GM23338 (cell line): ENCODE measurements around the gene ARAP1. TPM values are rescaled to one million over a fixed set of nuclear protein-coding genes. Genes with fewer than 3 reads are reported as not detected.

Experiments used
- ATAC-seq: fragments of 200-7000 bp; cut with Tn5 transposase; 3 replicates; pipeline ENCODE4 v1.9.1; 2020
- DNase-seq: peaks from one replicate; pipeline ENCODE4 v3.0.0-alpha.2; 2015; ENCODE audit warnings: low spot score
- H2AFZ ChIP-seq: fragments of 200-600 bp; sonication (generic); 2 replicates; pipeline ENCODE4 v1.8.0; 2016; ENCODE audit warnings: antibody characterized with exemption, mild to moderate bottlenecking, moderate library complexity
- H3F3A ChIP-seq: fragments of 200-600 bp; sonication (generic); replicated peaks from 2 replicates; pipeline ENCODE4 v1.8.0; 2017; ENCODE audit warnings: antibody characterized with exemption, mixed run types, low read depth
- H3K27ac ChIP-seq: fragments of 200-600 bp; sonication (generic); 2 replicates; pipeline ENCODE4 v1.6.1; 2016; ENCODE audit warnings: low read depth
- H3K27me3 ChIP-seq: fragments of 200-600 bp; sonication (generic); 2 replicates; pipeline ENCODE4 v1.8.0; 2016; ENCODE audit warnings: mild to moderate bottlenecking, mixed run types, moderate library complexity; ENCODE audit not compliant: insufficient read depth
- H3K36me3 ChIP-seq: fragments of 200-600 bp; sonication (generic); 2 replicates; pipeline ENCODE4 v1.8.0; 2016; ENCODE audit warnings: mild to moderate bottlenecking; ENCODE audit not compliant: insufficient read depth
- H3K4me1 ChIP-seq: fragments of 200-600 bp; sonication (generic); 2 replicates; pipeline ENCODE4 v1.8.0; 2016; ENCODE audit warnings: mild to moderate bottlenecking, moderate library complexity; ENCODE audit not compliant: insufficient read depth
- H3K4me2 ChIP-seq: fragments of 200-600 bp; sonication (generic); 2 replicates; pipeline ENCODE4 v1.7.1; 2017; ENCODE audit warnings: mixed run types
- H3K4me3 ChIP-seq: fragments of 200-600 bp; sonication (generic); 2 replicates; pipeline ENCODE4 v1.6.1; 2016; ENCODE audit warnings: mixed run types
- H3K79me2 ChIP-seq: fragments of 200-600 bp; sonication (generic); replicated peaks from 2 replicates; pipeline ENCODE4 v1.8.0; 2017; ENCODE audit warnings: mild to moderate bottlenecking; ENCODE audit not compliant: insufficient read depth
- H3K9me2 ChIP-seq: fragments of 200-600 bp; sonication (generic); 2 replicates; pipeline ENCODE4 v1.8.0; 2017; ENCODE audit not compliant: insufficient read depth
- H4K20me1 ChIP-seq: fragments of 200-600 bp; sonication (generic); replicated peaks from 2 replicates; pipeline ENCODE4 v1.8.0; 2017; ENCODE audit warnings: mild to moderate bottlenecking; ENCODE audit not compliant: insufficient read depth
- H3K27ac Mint-ChIP-seq: 2 replicates; pipeline ENCODE4 v1.8.0; 2020; ENCODE audit warnings: inconsistent platforms, mild to moderate bottlenecking, moderate library complexity, mixed read lengths
- H3K27me3 Mint-ChIP-seq: 3 replicates; pipeline ENCODE4 v1.8.0; 2022; ENCODE audit warnings: low read depth, mild to moderate bottlenecking, moderate library complexity, mixed read lengths, inconsistent platforms; ENCODE audit not compliant: insufficient read depth, poor library complexity
- H3K36me3 Mint-ChIP-seq: 3 replicates; pipeline ENCODE4 v1.8.0; 2021; ENCODE audit warnings: low read depth, mild to moderate bottlenecking, inconsistent platforms, moderate library complexity, mixed read lengths
- H3K4me1 Mint-ChIP-seq: 3 replicates; pipeline ENCODE4 v1.8.0; 2020; ENCODE audit warnings: mild to moderate bottlenecking, inconsistent platforms, mixed read lengths
- H3K4me3 Mint-ChIP-seq: 3 replicates; pipeline ENCODE4 v1.8.0; 2021; ENCODE audit warnings: moderate library complexity, mild to moderate bottlenecking, inconsistent platforms, mixed read lengths
- H3K9me3 Mint-ChIP-seq: 3 replicates; pipeline ENCODE4 v1.8.0; 2020; ENCODE audit warnings: moderate library complexity, mild to moderate bottlenecking, inconsistent platforms, mixed read lengths
- EZH2 ChIP-seq: fragments of 200-600 bp; sonication (generic); IDR thresholded peaks from one replicate; pipeline ENCODE4 v1.8.0; 2017; ENCODE audit warnings: antibody characterized with exemption, mild to moderate bottlenecking, low read depth; ENCODE audit not compliant: unreplicated experiment
- EZH2phosphoT487 ChIP-seq: fragments of 200-600 bp; sonication (generic); IDR thresholded peaks from one replicate; pipeline ENCODE4 v1.8.1; 2018; ENCODE audit warnings: antibody characterized with exemption; ENCODE audit not compliant: unreplicated experiment
- JUNB ChIP-seq: IDR thresholded peaks from one replicate; pipeline ENCODE4 v1.6.1; 2016; ENCODE audit warnings: antibody characterized with exemption; ENCODE audit not compliant: unreplicated experiment
- NANOG ChIP-seq: IDR thresholded peaks from 2 replicates; pipeline ENCODE4 v1.6.1; 2016; ENCODE audit warnings: antibody characterized with exemption, borderline replicate concordance
- POLR2AphosphoS5 ChIP-seq: IDR thresholded peaks from 2 replicates; pipeline ENCODE4 v1.6.1; 2016; ENCODE audit warnings: antibody characterized with exemption, low read depth
- STAT1 ChIP-seq: IDR thresholded peaks from one replicate; pipeline ENCODE4 v1.6.1; 2016; ENCODE audit warnings: antibody characterized with exemption; ENCODE audit not compliant: unreplicated experiment
- ZNF331 ChIP-seq: fragments of 250-450 bp; sonication (Bioruptor Pico); IDR thresholded peaks from 2 replicates; pipeline ENCODE4 v1.5.0; 2020; ENCODE audit warnings: low read depth, mild to moderate bottlenecking, moderate library complexity
- polyA plus RNA-seq: library from polyadenylated mRNA; unstranded; fragments of >200 nt; fragmentation: Nextera tagmentation; extraction: Ambion mirVana; gene quantifications from 2 replicates; pipeline ENCODE4 v1.2.1, GENCODE V29; 2016
- total RNA-seq: library from RNA; depleted of rRNA; stranded (reverse); fragments of >200 nt; shearing (Covaris generic); gene quantifications from 2 replicates; pipeline ENCODE4 v1.2.3, GENCODE V29; 2014
- TF ChIP-seq, protein P1 (sequence below): fragments of 250-450 bp; sonication (Bioruptor Pico); IDR thresholded peaks from 2 replicates; pipeline ENCODE4 v1.5.0; 2020; ENCODE audit warnings: mild to moderate bottlenecking, moderate library complexity
- TF ChIP-seq, protein P2 (sequence below): IDR thresholded peaks from one replicate; pipeline ENCODE4 v1.6.1; 2018; ENCODE audit warnings: antibody characterized with exemption; ENCODE audit not compliant: unreplicated experiment
- TF ChIP-seq, protein P3 (sequence below): IDR thresholded peaks from 2 replicates; pipeline ENCODE4 v1.6.1; 2016; ENCODE audit warnings: antibody characterized with exemption

Gene ARAP1
- total and polyA plus RNA-seq, 2 experiments from 2014 or later: 24.5 to 116 TPM

DNA sequence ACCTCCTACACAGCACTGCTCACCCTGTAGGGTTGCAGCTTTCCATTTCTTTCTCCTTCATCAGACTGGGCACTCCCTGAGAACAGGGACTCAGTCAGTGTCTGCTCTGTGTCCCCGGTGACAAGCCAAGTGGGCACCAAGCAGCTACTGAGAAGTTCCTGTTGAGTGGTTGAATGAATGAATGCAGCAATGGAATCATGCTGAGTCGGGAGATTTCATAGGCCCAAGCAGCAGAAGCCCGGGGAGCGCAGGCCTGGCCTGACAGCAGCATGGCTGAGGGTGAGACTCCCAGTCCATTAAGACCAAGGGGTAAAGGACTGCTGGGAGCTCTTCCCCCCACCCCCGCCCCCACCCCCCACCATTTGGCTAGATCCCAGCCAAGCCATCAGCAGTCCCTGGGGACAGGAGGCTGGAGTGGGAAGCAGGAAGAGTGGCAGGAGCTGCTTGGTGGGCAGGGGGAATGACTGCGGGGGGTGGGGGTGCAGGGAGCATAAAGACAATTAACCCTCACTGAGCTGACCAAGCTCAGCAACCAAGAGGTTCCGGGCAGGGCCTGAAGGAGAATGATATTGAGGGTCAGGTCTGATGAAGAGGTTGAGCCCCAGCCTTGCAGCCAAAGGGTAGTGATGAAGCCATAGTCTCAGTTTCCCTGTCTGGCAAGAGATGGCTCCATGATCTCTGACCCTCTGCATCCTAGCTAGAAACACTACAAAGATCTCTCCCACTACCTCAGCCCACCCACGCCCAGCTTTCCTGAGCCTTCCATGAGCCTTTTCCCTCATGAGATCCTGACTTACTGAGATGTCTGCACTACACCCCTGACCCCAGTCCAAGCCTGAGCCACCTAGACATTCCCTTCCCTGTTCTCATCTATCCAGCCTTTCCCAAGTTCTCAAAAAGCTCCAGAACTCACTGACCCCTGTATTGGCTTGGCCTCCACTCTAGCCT is 80.8 kb downstream of the ARAP1 start:
- Histone ChIP-seq H2AFZ (no peak overlapping the region), H3F3A (no peaks in the 10 kb centered on the region), H3K36me3 (no peaks in the 10 kb centered on the region), H3K4me1 (peaks cover 42% of the 10 kb centered on the region), H4K20me1 (no peaks in the 10 kb centered on the region; the same call in 1 of the 2 replicates), H3K4me2 (no peak overlapping the region), H3K27me3 (peaks cover 42% of the 10 kb centered on the region), H3K4me3 (no peak overlapping the region), H3K27ac (no peak overlapping the region), H3K79me2 (no peaks in the 10 kb centered on the region), H3K9me2 (no peaks in the 10 kb centered on the region)
- DNase-seq (no peak), ATAC-seq (no peak)
- peaks cover 18% of the 10 kb centered on the region for H3K36me3 Mint-ChIP-seq
- no peak overlapping the region; the same call in 2 of the 3 replicates for H3K4me3 Mint-ChIP-seq
- no peak overlapping the region for H3K27ac Mint-ChIP-seq
- peaks cover 46% of the 10 kb centered on the region for H3K4me1 Mint-ChIP-seq
- peaks cover 31% of the 10 kb centered on the region for H3K27me3 Mint-ChIP-seq
- H3K9me3 Mint-ChIP-seq: peaks cover 17% of the 10 kb centered on the region
- no peak for TF ChIP-seq JUNB
- TF ChIP-seq EZH2phosphoT487: no peak
- no peak for TF ChIP-seq POLR2AphosphoS5
- TF ChIP-seq, protein P1, sequence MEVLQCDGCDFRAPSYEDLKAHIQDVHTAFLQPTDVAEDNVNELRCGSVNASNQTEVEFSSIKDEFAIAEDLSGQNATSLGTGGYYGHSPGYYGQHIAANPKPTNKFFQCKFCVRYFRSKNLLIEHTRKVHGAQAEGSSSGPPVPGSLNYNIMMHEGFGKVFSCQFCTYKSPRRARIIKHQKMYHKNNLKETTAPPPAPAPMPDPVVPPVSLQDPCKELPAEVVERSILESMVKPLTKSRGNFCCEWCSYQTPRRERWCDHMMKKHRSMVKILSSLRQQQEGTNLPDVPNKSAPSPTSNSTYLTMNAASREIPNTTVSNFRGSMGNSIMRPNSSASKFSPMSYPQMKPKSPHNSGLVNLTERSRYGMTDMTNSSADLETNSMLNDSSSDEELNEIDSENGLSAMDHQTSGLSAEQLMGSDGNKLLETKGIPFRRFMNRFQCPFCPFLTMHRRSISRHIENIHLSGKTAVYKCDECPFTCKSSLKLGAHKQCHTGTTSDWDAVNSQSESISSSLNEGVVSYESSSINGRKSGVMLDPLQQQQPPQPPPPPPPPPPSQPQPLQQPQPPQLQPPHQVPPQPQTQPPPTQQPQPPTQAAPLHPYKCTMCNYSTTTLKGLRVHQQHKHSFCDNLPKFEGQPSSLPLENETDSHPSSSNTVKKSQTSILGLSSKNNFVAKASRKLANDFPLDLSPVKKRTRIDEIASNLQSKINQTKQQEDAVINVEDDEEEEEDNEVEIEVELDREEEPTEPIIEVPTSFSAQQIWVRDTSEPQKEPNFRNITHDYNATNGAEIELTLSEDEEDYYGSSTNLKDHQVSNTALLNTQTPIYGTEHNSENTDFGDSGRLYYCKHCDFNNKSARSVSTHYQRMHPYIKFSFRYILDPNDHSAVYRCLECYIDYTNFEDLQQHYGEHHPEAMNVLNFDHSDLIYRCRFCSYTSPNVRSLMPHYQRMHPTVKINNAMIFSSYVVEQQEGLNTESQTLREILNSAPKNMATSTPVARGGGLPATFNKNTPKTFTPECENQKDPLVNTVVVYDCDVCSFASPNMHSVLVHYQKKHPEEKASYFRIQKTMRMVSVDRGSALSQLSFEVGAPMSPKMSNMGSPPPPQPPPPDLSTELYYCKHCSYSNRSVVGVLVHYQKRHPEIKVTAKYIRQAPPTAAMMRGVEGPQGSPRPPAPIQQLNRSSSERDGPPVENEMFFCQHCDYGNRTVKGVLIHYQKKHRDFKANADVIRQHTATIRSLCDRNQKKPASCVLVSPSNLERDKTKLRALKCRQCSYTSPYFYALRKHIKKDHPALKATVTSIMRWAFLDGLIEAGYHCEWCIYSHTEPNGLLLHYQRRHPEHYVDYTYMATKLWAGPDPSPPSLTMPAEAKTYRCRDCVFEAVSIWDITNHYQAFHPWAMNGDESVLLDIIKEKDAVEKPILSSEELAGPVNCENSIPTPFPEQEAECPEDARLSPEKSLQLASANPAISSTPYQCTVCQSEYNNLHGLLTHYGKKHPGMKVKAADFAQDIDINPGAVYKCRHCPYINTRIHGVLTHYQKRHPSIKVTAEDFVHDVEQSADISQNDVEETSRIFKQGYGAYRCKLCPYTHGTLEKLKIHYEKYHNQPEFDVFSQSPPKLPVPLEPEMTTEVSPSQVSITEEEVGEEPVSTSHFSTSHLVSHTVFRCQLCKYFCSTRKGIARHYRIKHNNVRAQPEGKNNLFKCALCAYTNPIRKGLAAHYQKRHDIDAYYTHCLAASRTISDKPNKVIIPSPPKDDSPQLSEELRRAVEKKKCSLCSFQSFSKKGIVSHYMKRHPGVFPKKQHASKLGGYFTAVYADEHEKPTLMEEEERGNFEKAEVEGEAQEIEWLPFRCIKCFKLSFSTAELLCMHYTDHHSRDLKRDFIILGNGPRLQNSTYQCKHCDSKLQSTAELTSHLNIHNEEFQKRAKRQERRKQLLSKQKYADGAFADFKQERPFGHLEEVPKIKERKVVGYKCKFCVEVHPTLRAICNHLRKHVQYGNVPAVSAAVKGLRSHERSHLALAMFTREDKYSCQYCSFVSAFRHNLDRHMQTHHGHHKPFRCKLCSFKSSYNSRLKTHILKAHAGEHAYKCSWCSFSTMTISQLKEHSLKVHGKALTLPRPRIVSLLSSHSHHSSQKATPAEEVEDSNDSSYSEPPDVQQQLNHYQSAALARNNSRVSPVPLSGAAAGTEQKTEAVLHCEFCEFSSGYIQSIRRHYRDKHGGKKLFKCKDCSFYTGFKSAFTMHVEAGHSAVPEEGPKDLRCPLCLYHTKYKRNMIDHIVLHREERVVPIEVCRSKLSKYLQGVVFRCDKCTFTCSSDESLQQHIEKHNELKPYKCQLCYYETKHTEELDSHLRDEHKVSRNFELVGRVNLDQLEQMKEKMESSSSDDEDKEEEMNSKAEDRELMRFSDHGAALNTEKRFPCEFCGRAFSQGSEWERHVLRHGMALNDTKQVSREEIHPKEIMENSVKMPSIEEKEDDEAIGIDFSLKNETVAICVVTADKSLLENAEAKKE (CRISPR knock-in tag): no peak
- no peak for TF ChIP-seq NANOG
- no peak for TF ChIP-seq STAT1
- TF ChIP-seq, protein P2, sequence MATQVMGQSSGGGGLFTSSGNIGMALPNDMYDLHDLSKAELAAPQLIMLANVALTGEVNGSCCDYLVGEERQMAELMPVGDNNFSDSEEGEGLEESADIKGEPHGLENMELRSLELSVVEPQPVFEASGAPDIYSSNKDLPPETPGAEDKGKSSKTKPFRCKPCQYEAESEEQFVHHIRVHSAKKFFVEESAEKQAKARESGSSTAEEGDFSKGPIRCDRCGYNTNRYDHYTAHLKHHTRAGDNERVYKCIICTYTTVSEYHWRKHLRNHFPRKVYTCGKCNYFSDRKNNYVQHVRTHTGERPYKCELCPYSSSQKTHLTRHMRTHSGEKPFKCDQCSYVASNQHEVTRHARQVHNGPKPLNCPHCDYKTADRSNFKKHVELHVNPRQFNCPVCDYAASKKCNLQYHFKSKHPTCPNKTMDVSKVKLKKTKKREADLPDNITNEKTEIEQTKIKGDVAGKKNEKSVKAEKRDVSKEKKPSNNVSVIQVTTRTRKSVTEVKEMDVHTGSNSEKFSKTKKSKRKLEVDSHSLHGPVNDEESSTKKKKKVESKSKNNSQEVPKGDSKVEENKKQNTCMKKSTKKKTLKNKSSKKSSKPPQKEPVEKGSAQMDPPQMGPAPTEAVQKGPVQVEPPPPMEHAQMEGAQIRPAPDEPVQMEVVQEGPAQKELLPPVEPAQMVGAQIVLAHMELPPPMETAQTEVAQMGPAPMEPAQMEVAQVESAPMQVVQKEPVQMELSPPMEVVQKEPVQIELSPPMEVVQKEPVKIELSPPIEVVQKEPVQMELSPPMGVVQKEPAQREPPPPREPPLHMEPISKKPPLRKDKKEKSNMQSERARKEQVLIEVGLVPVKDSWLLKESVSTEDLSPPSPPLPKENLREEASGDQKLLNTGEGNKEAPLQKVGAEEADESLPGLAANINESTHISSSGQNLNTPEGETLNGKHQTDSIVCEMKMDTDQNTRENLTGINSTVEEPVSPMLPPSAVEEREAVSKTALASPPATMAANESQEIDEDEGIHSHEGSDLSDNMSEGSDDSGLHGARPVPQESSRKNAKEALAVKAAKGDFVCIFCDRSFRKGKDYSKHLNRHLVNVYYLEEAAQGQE: no peak
- TF ChIP-seq EZH2: no peak
- TF ChIP-seq, protein P3, sequence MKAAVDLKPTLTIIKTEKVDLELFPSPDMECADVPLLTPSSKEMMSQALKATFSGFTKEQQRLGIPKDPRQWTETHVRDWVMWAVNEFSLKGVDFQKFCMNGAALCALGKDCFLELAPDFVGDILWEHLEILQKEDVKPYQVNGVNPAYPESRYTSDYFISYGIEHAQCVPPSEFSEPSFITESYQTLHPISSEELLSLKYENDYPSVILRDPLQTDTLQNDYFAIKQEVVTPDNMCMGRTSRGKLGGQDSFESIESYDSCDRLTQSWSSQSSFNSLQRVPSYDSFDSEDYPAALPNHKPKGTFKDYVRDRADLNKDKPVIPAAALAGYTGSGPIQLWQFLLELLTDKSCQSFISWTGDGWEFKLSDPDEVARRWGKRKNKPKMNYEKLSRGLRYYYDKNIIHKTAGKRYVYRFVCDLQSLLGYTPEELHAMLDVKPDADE: no peak
- no peak for TF ChIP-seq ZNF331 (CRISPR knock-in tag)
